HG03045 (cell line): ENCODE data around the gene IPO7.
A peak's percentile ranks its signal among the peaks of the same experiment; 100 is the strongest.
"Not testable (repeated sequence)": the region's sequence is repeated elsewhere in the genome, so short reads cannot be mapped to it uniquely, and the experiment has no call there.

ENCODE experiments used
- ATAC-seq: cut with Tn5 transposase; IDR thresholded peaks from one replicate; pipeline ENCODE4 v1.9.1; 2021; ENCODE audit warnings: mild to moderate bottlenecking, moderate library complexity; ENCODE audit not compliant: unreplicated experiment

Gene IPO7

GRCh38 chr11:9397746-9398680 lies 13.6 kb downstream of the IPO7 start:
- ATAC-seq, result no peak

DNA sequence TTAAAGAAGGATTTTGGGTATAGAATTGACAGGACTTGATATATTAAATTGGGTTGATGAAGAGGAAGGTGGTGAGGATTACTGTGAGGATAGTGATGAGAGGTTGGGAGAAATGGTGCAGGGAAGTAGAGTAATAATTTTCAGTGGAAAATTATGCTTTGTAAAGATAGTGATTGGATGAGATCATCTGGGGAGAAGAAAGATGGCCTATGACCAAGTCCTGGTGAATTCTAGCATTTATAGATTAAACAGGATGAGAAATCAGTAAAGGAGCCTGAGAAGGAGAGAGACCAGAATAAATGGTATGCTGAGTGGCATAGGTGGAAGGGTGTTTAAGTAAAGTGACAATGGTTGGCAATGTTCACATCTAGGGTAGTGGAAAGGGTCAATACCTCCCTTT lies 15.0 kb downstream of the IPO7 start:
- no peak for ATAC-seq

DNA sequence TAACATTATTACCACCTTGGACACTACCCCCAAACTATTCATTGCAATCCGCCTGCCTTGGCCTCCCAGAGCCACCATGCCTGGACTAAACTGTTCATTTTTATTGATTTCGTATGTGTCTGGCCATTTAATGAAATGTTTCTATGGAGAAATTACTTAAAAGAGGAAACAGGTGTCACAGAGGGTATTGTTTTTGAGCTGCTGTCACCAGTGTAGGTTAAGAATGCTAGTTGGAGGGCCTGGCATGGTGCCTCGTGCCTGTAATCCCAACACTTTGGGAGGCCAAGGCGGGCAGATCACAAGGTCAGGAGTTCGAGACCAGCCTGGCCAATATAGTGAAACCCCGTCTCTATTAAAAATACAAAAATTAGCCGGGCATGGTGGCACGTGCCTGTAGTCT lies 17.4 kb downstream of the IPO7 start:
- not testable (repeated sequence) for ATAC-seq

- no peak for ATAC-seq
These were observed 44.3 kb downstream of the IPO7 start for GRCh38 chr11:9428706-9429105.

DNA sequence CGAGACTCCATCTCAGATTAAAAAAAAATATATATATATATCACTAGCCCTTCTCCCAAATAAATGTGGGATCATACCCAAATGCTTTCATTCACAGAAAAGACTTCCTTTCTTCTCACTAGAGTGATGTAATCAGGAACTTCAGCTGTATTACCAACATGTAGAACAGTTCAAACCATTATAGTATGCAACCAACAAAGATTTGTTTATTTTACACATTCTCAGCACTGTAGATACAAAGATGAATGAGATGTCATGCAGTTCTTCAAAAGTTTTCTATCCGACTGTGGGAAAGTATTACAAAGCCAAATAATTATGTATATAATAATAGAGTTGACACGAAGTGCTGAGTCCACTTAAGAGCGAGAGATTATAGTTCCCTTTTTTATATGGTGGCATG lies 54.2 kb downstream of the IPO7 start:
- no peak for ATAC-seq

- no peak for ATAC-seq
These were observed 61.8 kb downstream of the IPO7 start for GRCh38 chr11:9446230-9446629.

DNA sequence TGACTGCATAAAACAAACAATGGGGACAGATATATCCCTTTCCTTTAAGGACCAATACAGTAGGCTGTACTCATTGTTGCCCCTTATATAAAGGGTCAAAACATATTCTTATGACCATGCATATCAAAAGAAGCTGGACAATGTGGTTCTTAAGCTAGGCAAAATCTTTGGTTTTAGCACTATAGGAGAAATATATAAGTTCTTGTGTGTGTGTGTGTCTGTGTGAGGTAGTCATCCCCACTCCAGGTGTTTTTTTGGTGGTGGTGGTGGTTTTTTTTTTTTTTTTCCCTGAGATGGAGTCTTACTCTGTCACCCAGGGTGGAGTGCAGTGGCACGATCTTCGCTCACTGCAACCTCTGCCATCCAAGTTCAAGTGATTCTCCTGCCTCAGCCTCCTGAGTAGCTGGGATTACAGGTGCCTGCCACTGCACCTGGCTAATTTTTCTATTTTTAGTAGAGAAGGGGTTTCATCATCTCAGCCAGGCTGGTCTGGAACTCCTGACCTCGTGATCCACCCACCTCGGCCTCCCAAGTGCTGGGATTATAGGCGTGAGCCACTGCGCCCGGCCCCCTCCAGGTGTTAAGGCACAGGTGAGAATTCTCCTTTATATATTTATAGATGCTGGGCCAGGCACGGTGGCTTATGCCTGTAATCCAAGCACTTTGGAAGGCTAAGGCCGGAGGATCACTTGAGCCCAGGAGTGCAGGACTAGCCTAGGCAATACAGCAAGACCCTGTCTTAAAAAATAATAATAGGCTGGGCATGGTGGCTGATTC lies 64.3 kb downstream of the IPO7 start:
- no peak for ATAC-seq

DNA sequence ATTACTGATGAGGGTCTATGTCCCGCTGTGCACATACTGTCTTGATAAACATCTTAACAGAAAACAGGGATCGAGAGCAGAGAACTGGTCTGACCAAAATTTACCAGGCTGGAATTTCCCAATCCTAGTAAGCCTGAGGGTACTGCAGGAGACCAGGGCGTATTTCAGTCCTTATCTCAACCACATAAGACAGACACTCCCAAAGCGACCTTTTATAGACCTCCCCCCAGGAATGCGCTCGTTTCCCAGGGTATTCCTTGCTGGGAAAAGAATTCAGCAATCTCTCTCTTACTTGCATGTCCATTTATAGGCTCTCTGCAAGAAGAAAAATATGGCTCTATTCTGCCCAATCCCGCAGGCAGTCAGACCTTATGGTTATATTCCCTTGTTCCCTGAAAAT lies 67.6 kb downstream of the IPO7 start:
- not testable (repeated sequence) for ATAC-seq

GRCh38 chr11:9455722-9456121 lies 71.3 kb downstream of the IPO7 start:
- ATAC-seq, result no peak

DNA sequence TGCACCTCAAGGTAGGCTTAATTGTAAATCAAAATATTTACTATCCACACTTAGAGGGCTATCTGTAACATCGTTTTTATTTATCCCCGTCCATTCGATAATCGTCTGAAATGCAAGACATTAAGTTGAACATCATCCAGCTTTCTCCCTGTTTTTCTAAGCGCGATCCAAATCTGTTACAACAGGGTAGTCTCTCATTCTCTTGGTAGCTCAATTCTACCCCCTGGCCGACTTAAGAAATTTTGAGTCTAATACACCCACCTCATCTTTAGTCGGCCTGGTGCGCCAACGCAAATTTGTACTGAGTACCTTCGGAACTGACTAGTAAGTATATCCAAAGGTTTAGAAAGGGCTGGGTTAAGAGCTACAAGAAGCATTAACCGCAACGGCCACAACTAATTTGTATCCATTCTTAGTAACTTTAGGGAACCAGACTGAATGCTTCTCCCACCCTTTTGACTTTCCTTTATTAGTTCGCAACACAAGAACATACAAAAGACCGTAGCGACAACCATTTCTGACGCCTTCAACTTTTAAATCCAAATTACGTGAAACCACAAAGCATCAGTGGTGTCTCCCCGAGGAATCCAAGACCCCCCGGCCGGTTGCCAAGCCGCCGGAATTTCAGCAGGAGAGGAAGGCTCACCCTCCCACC lies 75.3 kb downstream of the IPO7 start:
- ATAC-seq, result no peak

- peak; percentile 92 for ATAC-seq
These were observed 76.0 kb downstream of the IPO7 start, which contains the start of gene ZNF143 for GRCh38 chr11:9460322-9461062. Gene ZNF143, plus strand, starts transcription at chr11:9461012. Its CDS starts 10,297 bp downstream, at chr11:9471309.

GRCh38 chr11:9461063-9461759 lies 76.8 kb downstream of the IPO7 start:
- peak; percentile 52 for ATAC-seq

DNA sequence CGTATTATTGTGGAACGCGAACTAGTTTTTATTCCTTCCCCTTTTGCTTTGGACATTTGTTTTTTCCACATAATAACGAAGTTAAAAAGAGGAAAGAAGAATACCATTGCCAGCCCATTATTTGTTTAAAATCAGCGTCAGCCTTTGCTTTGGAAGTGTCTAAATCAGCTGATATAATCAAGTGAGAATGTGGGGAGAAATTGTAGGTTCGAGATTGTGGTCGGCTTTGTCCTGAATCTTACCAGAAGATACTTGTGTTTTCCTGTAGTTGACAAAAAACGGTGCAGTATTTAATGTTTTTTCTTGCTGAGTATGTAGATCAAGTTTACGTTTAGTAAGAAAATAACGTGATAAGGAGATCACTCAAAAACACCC lies 77.3 kb downstream of the IPO7 start:
- no peak for ATAC-seq

DNA sequence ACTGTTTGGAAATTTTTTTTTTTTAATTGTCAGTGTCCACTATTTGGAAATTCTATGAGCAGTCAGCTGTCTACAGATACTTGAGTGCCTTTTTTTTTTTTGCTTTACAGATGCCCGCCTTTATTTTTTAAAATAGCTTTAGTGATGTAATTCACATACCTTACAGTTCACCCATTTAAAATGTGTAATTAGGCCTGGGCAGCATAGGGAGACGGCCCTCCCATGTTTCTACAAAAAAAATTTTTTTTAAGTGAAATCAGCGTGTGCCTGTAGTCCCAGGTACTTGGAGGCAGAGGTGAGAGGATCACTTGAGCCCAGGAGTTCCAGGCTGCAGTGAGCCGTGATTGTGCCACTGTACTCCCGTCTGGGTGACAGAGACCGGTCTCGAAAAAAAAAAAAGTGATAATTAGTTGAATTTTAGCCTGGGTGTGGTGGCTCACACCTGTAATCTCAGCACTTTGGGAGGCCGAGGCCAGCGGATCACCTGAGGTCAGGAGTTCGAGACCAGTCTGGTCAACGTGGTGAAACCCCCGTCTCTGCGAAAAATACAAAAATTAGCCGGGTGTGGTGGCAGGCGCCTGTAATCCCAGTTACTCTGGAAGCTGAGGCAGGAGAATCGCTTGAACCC lies 77.8 kb downstream of the IPO7 start:
- no peak for ATAC-seq

GRCh38 chr11:9462806-9463537 lies 78.5 kb downstream of the IPO7 start:
- ATAC-seq, result no peak

GRCh38 chr11:9470765-9471164 lies 86.3 kb downstream of the IPO7 start:
- no peak for ATAC-seq

DNA sequence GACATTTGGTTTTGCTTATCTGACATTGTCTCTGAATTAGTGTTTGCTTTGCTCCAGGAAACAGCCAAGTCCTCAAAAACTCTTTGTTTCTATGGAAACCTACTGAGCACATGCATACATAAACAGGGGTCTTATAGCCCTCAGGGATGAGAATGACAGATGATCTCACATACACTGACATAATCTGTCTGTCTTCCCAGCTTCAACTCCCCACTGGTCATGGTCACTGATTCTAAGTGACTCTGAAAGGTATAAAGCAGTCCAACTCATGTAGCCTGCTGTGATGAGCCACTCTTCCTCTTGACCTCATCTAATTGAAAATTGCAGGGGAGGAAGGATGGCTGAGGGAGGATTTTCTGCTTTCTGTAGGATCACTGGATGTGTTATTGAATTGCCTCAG lies 89.0 kb downstream of the IPO7 start:
- no peak for ATAC-seq

DNA sequence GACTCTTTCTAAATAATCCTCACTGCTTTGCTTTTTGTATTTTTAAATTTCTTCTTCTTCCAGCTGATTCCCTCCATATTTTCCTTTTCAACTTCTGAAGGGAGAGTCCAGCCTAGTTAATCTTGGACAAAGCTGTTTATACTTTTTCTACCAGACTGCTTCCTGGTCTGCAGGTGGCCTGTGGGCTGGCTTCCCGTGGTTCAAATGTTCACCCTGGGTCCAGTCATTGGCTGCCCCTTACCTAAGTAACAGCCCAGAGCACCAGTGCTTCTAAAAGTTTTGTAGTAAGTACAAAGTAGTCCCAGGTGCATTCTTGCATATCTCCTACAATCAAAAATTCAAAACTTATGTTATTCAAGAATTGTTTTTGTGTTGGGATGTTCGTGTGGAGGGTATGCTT lies 95.4 kb downstream of the IPO7 start:
- no peak for ATAC-seq
